Small intestine (tissue), 7 donors: ENCODE data around the gene DPYSL4. TPM values are rescaled to one million over a fixed set of nuclear protein-coding genes. Genes with fewer than 3 reads are reported as not detected.

Experiments used
- DNase-seq, 2 donors: peaks; one replicate each; pipeline versions ENCODE4 v3.0.0 to v3.0.0-alpha.2; 2013
- FAIRE-seq: peaks from 2 replicates; lab custom pipeline; 2012; peaks lifted over from hg19 to GRCh38; lab: Jason Lieb, UNC
- H3K27ac ChIP-seq, 3 donors: one replicate each; pipeline ENCODE4 v1.5.1; 2013; ENCODE audit warnings: low read length in 2 of 3, mild to moderate bottlenecking in 2 of 3, control low read depth in 1 of 3, inconsistent platforms in 1 of 3, low read depth in 1 of 3, moderate library complexity in 1 of 3
- H3K27me3 ChIP-seq, 3 donors: one replicate each; pipeline ENCODE4 v1.6.1; 2013; ENCODE audit warnings: low read length in 3 of 3, inconsistent platforms in 1 of 3; ENCODE audit not compliant: control insufficient read depth in 3 of 3, insufficient read depth in 3 of 3
- H3K36me3 ChIP-seq, 3 donors: one replicate each; pipeline ENCODE4 v1.6.1; 2013; ENCODE audit warnings: low read length in 3 of 3, inconsistent platforms in 1 of 3, low read depth in 1 of 3, mild to moderate bottlenecking in 1 of 3, moderate library complexity in 1 of 3; ENCODE audit not compliant: control insufficient read depth in 3 of 3, insufficient read depth in 2 of 3
- H3K4me1 ChIP-seq, 3 donors: one replicate each; pipeline ENCODE4 v1.6.1; 2013; ENCODE audit warnings: low read length in 2 of 3, inconsistent platforms in 1 of 3, low read depth in 1 of 3, mild to moderate bottlenecking in 1 of 3, moderate library complexity in 1 of 3; ENCODE audit not compliant: control insufficient read depth in 3 of 3, insufficient read depth in 2 of 3
- H3K4me3 ChIP-seq, 3 donors: one replicate each; pipeline ENCODE4 v1.5.1; 2013; ENCODE audit warnings: low read length in 3 of 3, control low read depth in 1 of 3, inconsistent platforms in 1 of 3, low read depth in 1 of 3, mild to moderate bottlenecking in 1 of 3, moderate library complexity in 1 of 3
- H3K9me3 ChIP-seq, 2 donors: one replicate each; pipeline ENCODE4 v1.6.1; 2013; ENCODE audit warnings: low read depth in 1 of 2, low read length in 1 of 2; ENCODE audit not compliant: control insufficient read depth in 2 of 2, insufficient read depth in 1 of 2
- WGBS, 3 donors: extraction: QIAGEN DNeasy Blood & Tissue Kit; methylation state at CpG; one replicate each; pipeline ENCODE4 v1.1.7; 2013; 5-methylcytosine and 5-hydroxymethylcytosine counted together
- polyA plus RNA-seq, 4 donors: library from polyadenylated mRNA; stranded (reverse) in 3 of 4; unstranded in 1 of 4; fragments of 200-250 nt in 3 of 4; fragments of 120-200 nt in 1 of 4; gene quantifications; one replicate each; pipeline versions ENCODE4 v1.2.1 to v1.2.3, GENCODE V29; 2013
- donor health status: healthy with polysubstance abuse.
- donor health status: control.
- donor health status: control.
- donor health status: Bipolar disorder and iron deficiency.
- donor health status: healthy.

Gene DPYSL4
- polyA plus RNA-seq, 4 donors = 1.0 to 1.2 TPM; not detected in 2

GRCh38 chr10:132231656-132232022 lies 44.9 kb downstream of the DPYSL4 start:
- Histone ChIP-seq H3K4me3 (no peak overlapping the region), H3K36me3 (peaks cover 0 to 3% (median 0%) of the 10 kb centered on the region in 3 donors), H3K27me3 (no peaks in the 10 kb centered on the region), H3K4me1 (no peaks in the 10 kb centered on the region), H3K27ac (no peak overlapping the region), H3K9me3 (no peaks in the 10 kb centered on the region)
- no peak for DNase-seq
- WGBS, 3 donors = 45 to 80% (median 63%) methylated on average over 13 of the region's 13 CpGs
- no peak for FAIRE-seq

GRCh38 chr10:132232023-132232951 lies 45.5 kb downstream of the DPYSL4 start:
- Histone ChIP-seq H3K27ac (no peak overlapping the region), H3K4me1 (no peaks in the 10 kb centered on the region), H3K27me3 (no peaks in the 10 kb centered on the region), H3K4me3 (no peak overlapping the region), H3K9me3 (no peaks in the 10 kb centered on the region), H3K36me3 (peaks cover 0 to 3% (median 0%) of the 10 kb centered on the region in 3 donors)
- 30 to 58% (median 40%) methylated on average over 34 to 35 of the region's 35 CpGs for WGBS, 3 donors
- FAIRE-seq = no peak
- peak; percentile 20 to 35 for DNase-seq

GRCh38 chr10:132232981-132233380 lies 46.2 kb downstream of the DPYSL4 start:
- Histone ChIP-seq H3K4me1 (no peaks in the 10 kb centered on the region), H3K27ac (no peak overlapping the region), H3K9me3 (no peaks in the 10 kb centered on the region), H3K36me3 (peaks cover 0 to 3% (median 0%) of the 10 kb centered on the region in 3 donors), H3K27me3 (no peaks in the 10 kb centered on the region), H3K4me3 (no peak overlapping the region)
- 71 to 88% (median 81%) methylated on average over 8 to 9 of the region's 9 CpGs for WGBS, 3 donors
- DNase-seq (no peak), FAIRE-seq (no peak)

- no peak overlapping the region for H3K4me3 ChIP-seq
- H3K9me3 ChIP-seq = no peaks in the 10 kb centered on the region
- WGBS, 3 donors = 85 to 88% (median 87%) methylated on average over 18 of the region's 18 CpGs
- no peak for FAIRE-seq
- no peak for DNase-seq
- no peak overlapping the region for H3K27ac ChIP-seq
- H3K4me1 ChIP-seq = no peaks in the 10 kb centered on the region
- no peaks in the 10 kb centered on the region for H3K27me3 ChIP-seq
- H3K36me3 ChIP-seq = peaks cover 0 to 3% (median 0%) of the 10 kb centered on the region in 3 donors
Observed at GRCh38 chr10:132233501-132234085, 46.8 kb downstream of the DPYSL4 start.

- FAIRE-seq (no peak), DNase-seq (no peak)
- 91 to 94% (median 92%) methylated on average over 6 of the region's 6 CpGs for WGBS, 3 donors
- no peaks in the 10 kb centered on the region for H3K4me1 ChIP-seq
- no peaks in the 10 kb centered on the region for H3K27me3 ChIP-seq
- H3K36me3 ChIP-seq = peaks cover 0 to 3% (median 0%) of the 10 kb centered on the region in 3 donors
- no peaks in the 10 kb centered on the region for H3K9me3 ChIP-seq
- H3K4me3 ChIP-seq = no peak overlapping the region
- no peak overlapping the region for H3K27ac ChIP-seq
Observed at GRCh38 chr10:132234860-132235259, 48.1 kb downstream of the DPYSL4 start.

GRCh38 chr10:132236161-132236560 lies 49.4 kb downstream of the DPYSL4 start:
- Histone ChIP-seq H3K27ac (no peak overlapping the region), H3K4me1 (no peaks in the 10 kb centered on the region), H3K4me3 (no peak overlapping the region), H3K36me3 (peaks cover 0 to 3% (median 0%) of the 10 kb centered on the region in 3 donors), H3K9me3 (no peaks in the 10 kb centered on the region), H3K27me3 (no peaks in the 10 kb centered on the region)
- no peak for FAIRE-seq
- 91 to 94% (median 92%) methylated on average over 18 to 21 of the region's 21 CpGs for WGBS, 3 donors
- no peak for DNase-seq

GRCh38 chr10:132236881-132237280 lies 50.1 kb downstream of the DPYSL4 start:
- Histone ChIP-seq H3K4me1 (no peaks in the 10 kb centered on the region), H3K27me3 (no peaks in the 10 kb centered on the region), H3K36me3 (peaks cover 0 to 3% (median 0%) of the 10 kb centered on the region in 3 donors), H3K4me3 (no peak overlapping the region), H3K27ac (no peak overlapping the region), H3K9me3 (no peaks in the 10 kb centered on the region)
- no peak for FAIRE-seq
- 84 to 91% (median 89%) methylated on average over 13 of the region's 13 CpGs for WGBS, 3 donors
- DNase-seq = no peak

GRCh38 chr10:132237396-132237795 lies 50.6 kb downstream of the DPYSL4 start:
- DNase-seq (no peak), FAIRE-seq (no peak)
- Histone ChIP-seq H3K4me3 (no peak overlapping the region), H3K9me3 (no peaks in the 10 kb centered on the region), H3K27me3 (no peaks in the 10 kb centered on the region), H3K27ac (no peak overlapping the region), H3K4me1 (no peaks in the 10 kb centered on the region), H3K36me3 (peaks cover 0 to 3% (median 0%) of the 10 kb centered on the region in 3 donors)
- WGBS, 3 donors = 87 to 89% (median 87%) methylated on average over 14 to 15 of the region's 15 CpGs
